Skeletal muscle satellite cell (primary cell): Measurements from ENCODE around the gene PSMG4.

ENCODE experiments used
- H3K27me3 ChIP-seq: 2 replicates; pipeline ENCODE4 v1.7.0; 2013; ENCODE audit warnings: low read length; ENCODE audit not compliant: control insufficient read depth, insufficient read depth
- H3K36me3 ChIP-seq: 2 replicates; pipeline ENCODE4 v1.7.0; 2013; ENCODE audit warnings: mild to moderate bottlenecking, control low read depth, low read length; ENCODE audit not compliant: insufficient read depth
- H3K4me1 ChIP-seq: 2 replicates; pipeline ENCODE4 v1.7.0; 2013; ENCODE audit warnings: low read length; ENCODE audit not compliant: control insufficient read depth, insufficient read depth
- H3K4me2 ChIP-seq: 2 replicates; pipeline ENCODE4 v1.7.0; 2013; ENCODE audit warnings: mild to moderate bottlenecking, low read length
- H3K4me3 ChIP-seq: 2 replicates; pipeline ENCODE4 v1.7.0; 2013; ENCODE audit warnings: low read length
- H3K9ac ChIP-seq: 2 replicates; pipeline ENCODE4 v1.7.0; 2013; ENCODE audit warnings: mild to moderate bottlenecking, low read depth, low read length, moderate library complexity
- H3K9me3 ChIP-seq: replicated peaks from 2 replicates; pipeline ENCODE4 v1.7.0; 2013; ENCODE audit warnings: mild to moderate bottlenecking, control low read depth, low read length

PSMG4 gene

GRCh38 chr6:3294396-3294795 lies 35.6 kb downstream of the PSMG4 start:
- H3K4me2 ChIP-seq, result no peak overlapping the region
- no peaks in the 10 kb centered on the region for H3K9me3 ChIP-seq
- H3K4me1 ChIP-seq, result no peaks in the 10 kb centered on the region
- H3K27me3 ChIP-seq, result peaks cover 10% of the 10 kb centered on the region
- H3K4me3 ChIP-seq, result no peak overlapping the region
- no peaks in the 10 kb centered on the region for H3K36me3 ChIP-seq
- H3K9ac ChIP-seq, result no peak overlapping the region

GRCh38 chr6:3294921-3295871 lies 36.4 kb downstream of the PSMG4 start:
- Histone ChIP-seq H3K36me3 (no peaks in the 10 kb centered on the region), H3K4me3 (no peak overlapping the region), H3K4me1 (no peaks in the 10 kb centered on the region), H3K4me2 (no peak overlapping the region), H3K9ac (no peak overlapping the region), H3K27me3 (peaks cover 10% of the 10 kb centered on the region), H3K9me3 (no peaks in the 10 kb centered on the region)

GRCh38 chr6:3296078-3296477 lies 37.3 kb downstream of the PSMG4 start:
- no peaks in the 10 kb centered on the region for H3K4me1 ChIP-seq
- no peak overlapping the region for H3K4me2 ChIP-seq
- H3K9me3 ChIP-seq, result no peaks in the 10 kb centered on the region
- H3K9ac ChIP-seq, result no peak overlapping the region
- H3K4me3 ChIP-seq, result no peak overlapping the region
- H3K36me3 ChIP-seq, result no peaks in the 10 kb centered on the region
- peaks cover 10% of the 10 kb centered on the region for H3K27me3 ChIP-seq

GRCh38 chr6:3296537-3296936 lies 37.8 kb downstream of the PSMG4 start:
- Histone ChIP-seq H3K4me2 (no peak overlapping the region), H3K9me3 (no peaks in the 10 kb centered on the region), H3K4me1 (no peaks in the 10 kb centered on the region), H3K36me3 (no peaks in the 10 kb centered on the region), H3K4me3 (no peak overlapping the region), H3K27me3 (peaks cover 10% of the 10 kb centered on the region), H3K9ac (no peak overlapping the region)

- Histone ChIP-seq H3K4me1 (no peaks in the 10 kb centered on the region), H3K9me3 (no peaks in the 10 kb centered on the region), H3K27me3 (peaks cover 11% of the 10 kb centered on the region), H3K4me3 (no peak overlapping the region), H3K36me3 (no peaks in the 10 kb centered on the region), H3K4me2 (no peak overlapping the region), H3K9ac (no peak overlapping the region)
Observed at GRCh38 chr6:3297006-3297405, 38.3 kb downstream of the PSMG4 start.

GRCh38 chr6:3297909-3298308 lies 39.2 kb downstream of the PSMG4 start:
- no peak overlapping the region for H3K4me3 ChIP-seq
- no peaks in the 10 kb centered on the region for H3K9me3 ChIP-seq
- no peak overlapping the region for H3K9ac ChIP-seq
- H3K36me3 ChIP-seq, result no peaks in the 10 kb centered on the region
- peaks cover 12% of the 10 kb centered on the region for H3K27me3 ChIP-seq
- H3K4me2 ChIP-seq, result no peak overlapping the region
- no peaks in the 10 kb centered on the region for H3K4me1 ChIP-seq

- Histone ChIP-seq H3K36me3 (no peaks in the 10 kb centered on the region), H3K9ac (no peak overlapping the region), H3K4me3 (no peak overlapping the region), H3K27me3 (peaks cover 16% of the 10 kb centered on the region), H3K9me3 (no peaks in the 10 kb centered on the region), H3K4me1 (no peaks in the 10 kb centered on the region), H3K4me2 (no peak overlapping the region)
Observed at GRCh38 chr6:3299221-3299620, 40.5 kb downstream of the PSMG4 start.

GRCh38 chr6:3301506-3301905 lies 42.8 kb downstream of the PSMG4 start:
- Histone ChIP-seq H3K9me3 (no peaks in the 10 kb centered on the region), H3K9ac (no peak overlapping the region), H3K4me2 (no peak overlapping the region), H3K27me3 (peaks cover 9% of the 10 kb centered on the region), H3K4me3 (no peak overlapping the region), H3K36me3 (no peaks in the 10 kb centered on the region), H3K4me1 (no peaks in the 10 kb centered on the region)

- no peaks in the 10 kb centered on the region for H3K36me3 ChIP-seq
- no peak overlapping the region for H3K4me2 ChIP-seq
- H3K9ac ChIP-seq, result no peak overlapping the region
- H3K9me3 ChIP-seq, result no peaks in the 10 kb centered on the region
- H3K27me3 ChIP-seq, result peaks cover 19% of the 10 kb centered on the region
- no peak overlapping the region for H3K4me3 ChIP-seq
- no peaks in the 10 kb centered on the region for H3K4me1 ChIP-seq
Observed at GRCh38 chr6:3303795-3304411, 45.2 kb downstream of the PSMG4 start.

GRCh38 chr6:3304500-3305215 lies 45.9 kb downstream of the PSMG4 start:
- Histone ChIP-seq H3K27me3 (peaks cover 22% of the 10 kb centered on the region), H3K36me3 (no peaks in the 10 kb centered on the region), H3K4me1 (no peaks in the 10 kb centered on the region), H3K4me3 (no peak overlapping the region), H3K9ac (no peak overlapping the region), H3K9me3 (no peaks in the 10 kb centered on the region), H3K4me2 (no peak overlapping the region)

GRCh38 chr6:3305216-3305565 lies 46.4 kb downstream of the PSMG4 start:
- Histone ChIP-seq H3K36me3 (no peaks in the 10 kb centered on the region), H3K9me3 (no peaks in the 10 kb centered on the region), H3K9ac (no peak overlapping the region), H3K4me1 (no peaks in the 10 kb centered on the region), H3K27me3 (peaks cover 23% of the 10 kb centered on the region), H3K4me3 (no peak overlapping the region), H3K4me2 (no peak overlapping the region)
